GM18951 (cell line): ENCODE measurements around the gene PKLR.

Source experiments
- POLR2A ChIP-seq: IDR thresholded peaks from 4 replicates; pipeline ENCODE4 v1.6.1; 2011; ENCODE audit warnings: mild to moderate bottlenecking; ENCODE audit not compliant: insufficient read length, insufficient read depth; ENCODE audit errors: extremely low read depth
- in situ Hi-C: fragments of 300-500 bp; cut with MboI; formaldehyde crosslinking; loops from one replicate; pipeline ENCODE4 v1.12.0; 2022; ENCODE audit warnings: low sequenced_read_pairs, mixed read lengths, inconsistent platforms; ENCODE audit not compliant: unreplicated experiment

PKLR gene

GRCh38 chr1:155254228-155254713 lies 47.0 kb downstream of the PKLR start:
- in situ Hi-C loops: no loop called here
- TF ChIP-seq POLR2A: no peak

- in situ Hi-C loops: no loop called here
- TF ChIP-seq POLR2A: no peak
Measured at GRCh38 chr1:155253797-155254196, 47.4 kb downstream of the PKLR start.

- in situ Hi-C loops: no loop called here
Measured at GRCh38 chr1:155253208-155253607, 48.0 kb downstream of the PKLR start.

GRCh38 chr1:155251566-155251965 lies 49.7 kb downstream of the PKLR start:
- TF ChIP-seq POLR2A: no peak
- in situ Hi-C loops: no loop called here

More at GRCh38 chr1:155253208-155253607, 48.0 kb downstream of the PKLR start:
- no peak for TF ChIP-seq POLR2A

GRCh38 chr1:155250633-155251449 lies 50.4 kb downstream of the PKLR start:
- in situ Hi-C loops: no loop called here
- TF ChIP-seq POLR2A: peak; percentile 41

- no peak for TF ChIP-seq POLR2A
Measured at GRCh38 chr1:155250246-155250632, 51.0 kb downstream of the PKLR start.

GRCh38 chr1:155247667-155248553 lies 53.3 kb downstream of the PKLR start:
- TF ChIP-seq POLR2A: no peak
- in situ Hi-C loops: loop anchor here (5.0 kb wide), 1 partner anchor 79 kb away; no protein-coding TSS in a partner anchor

More at GRCh38 chr1:155250246-155250632, 51.0 kb downstream of the PKLR start:
- in situ Hi-C loops: no loop called here

GRCh38 chr1:155246796-155247195 lies 54.4 kb downstream of the PKLR start:
- in situ Hi-C loops: loop anchor here (5.0 kb wide), 1 partner anchor 81 kb away; no protein-coding TSS in a partner anchor

GRCh38 chr1:155245163-155245524 lies 56.1 kb downstream of the PKLR start:
- in situ Hi-C loops: loop anchor here (5.0 kb wide), 1 partner anchor 82 kb away; no protein-coding TSS in a partner anchor
- TF ChIP-seq POLR2A: no peak

- in situ Hi-C loops: loop anchor here (5.0 kb wide), 1 partner anchor 83 kb away; no protein-coding TSS in a partner anchor
- peak; percentile 97 for TF ChIP-seq POLR2A
Measured at GRCh38 chr1:155244368-155245162, 56.7 kb downstream of the PKLR start.

- TF ChIP-seq POLR2A: no peak
- in situ Hi-C loops: no loop called here
Measured at GRCh38 chr1:155242805-155243358, 58.4 kb downstream of the PKLR start.

GRCh38 chr1:155241841-155242264 lies 59.4 kb downstream of the PKLR start:
- in situ Hi-C loops: no loop called here
- TF ChIP-seq POLR2A: no peak
